ENCODE data around the gene HUNK. TPM values are rescaled to one million over a fixed set of nuclear protein-coding genes. Genes with fewer than 3 reads are reported as not detected.

HUNK gene
- total and polyA plus RNA-seq, 2 experiments from 2014 or later = 1.6 to 5.1 TPM

DNA sequence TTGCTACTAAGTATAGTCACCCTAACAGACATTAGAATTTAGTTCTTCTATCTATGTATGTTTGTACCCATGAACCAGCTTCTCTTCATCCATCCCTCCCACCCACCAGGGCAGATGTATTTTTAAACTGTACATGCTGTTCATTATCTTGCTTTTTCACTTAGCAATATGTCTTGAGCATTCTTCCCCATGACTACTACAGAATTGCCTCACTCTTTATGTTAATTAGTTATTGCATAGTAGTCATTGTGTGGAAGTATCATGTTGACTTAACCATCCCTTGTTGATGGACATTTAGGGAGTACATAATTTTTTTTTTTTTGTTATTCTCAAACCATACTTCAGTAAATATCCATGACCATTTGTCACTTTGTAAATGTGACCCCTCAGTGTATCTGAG, 9.9 kb downstream of the HUNK start:
- no peak for TF ChIP-seq EZH2 (IDR thresholded peaks at IDR 0.05; ENCODE audit: low read depth, unreplicated experiment)
- TF ChIP-seq, protein P1, sequence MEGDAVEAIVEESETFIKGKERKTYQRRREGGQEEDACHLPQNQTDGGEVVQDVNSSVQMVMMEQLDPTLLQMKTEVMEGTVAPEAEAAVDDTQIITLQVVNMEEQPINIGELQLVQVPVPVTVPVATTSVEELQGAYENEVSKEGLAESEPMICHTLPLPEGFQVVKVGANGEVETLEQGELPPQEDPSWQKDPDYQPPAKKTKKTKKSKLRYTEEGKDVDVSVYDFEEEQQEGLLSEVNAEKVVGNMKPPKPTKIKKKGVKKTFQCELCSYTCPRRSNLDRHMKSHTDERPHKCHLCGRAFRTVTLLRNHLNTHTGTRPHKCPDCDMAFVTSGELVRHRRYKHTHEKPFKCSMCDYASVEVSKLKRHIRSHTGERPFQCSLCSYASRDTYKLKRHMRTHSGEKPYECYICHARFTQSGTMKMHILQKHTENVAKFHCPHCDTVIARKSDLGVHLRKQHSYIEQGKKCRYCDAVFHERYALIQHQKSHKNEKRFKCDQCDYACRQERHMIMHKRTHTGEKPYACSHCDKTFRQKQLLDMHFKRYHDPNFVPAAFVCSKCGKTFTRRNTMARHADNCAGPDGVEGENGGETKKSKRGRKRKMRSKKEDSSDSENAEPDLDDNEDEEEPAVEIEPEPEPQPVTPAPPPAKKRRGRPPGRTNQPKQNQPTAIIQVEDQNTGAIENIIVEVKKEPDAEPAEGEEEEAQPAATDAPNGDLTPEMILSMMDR (conservative IDR thresholded peaks at IDR 0.05; ENCODE audit: low read depth in 2 of 2) = no peak
- TF ChIP-seq ZNF114 (CRISPR knock-in tag; IDR thresholded peaks at IDR 0.05) = no peak
- TF ChIP-seq NANOG (IDR thresholded peaks at IDR 0.05; ENCODE audit: borderline replicate concordance) = no peak
- TF ChIP-seq, protein P2, sequence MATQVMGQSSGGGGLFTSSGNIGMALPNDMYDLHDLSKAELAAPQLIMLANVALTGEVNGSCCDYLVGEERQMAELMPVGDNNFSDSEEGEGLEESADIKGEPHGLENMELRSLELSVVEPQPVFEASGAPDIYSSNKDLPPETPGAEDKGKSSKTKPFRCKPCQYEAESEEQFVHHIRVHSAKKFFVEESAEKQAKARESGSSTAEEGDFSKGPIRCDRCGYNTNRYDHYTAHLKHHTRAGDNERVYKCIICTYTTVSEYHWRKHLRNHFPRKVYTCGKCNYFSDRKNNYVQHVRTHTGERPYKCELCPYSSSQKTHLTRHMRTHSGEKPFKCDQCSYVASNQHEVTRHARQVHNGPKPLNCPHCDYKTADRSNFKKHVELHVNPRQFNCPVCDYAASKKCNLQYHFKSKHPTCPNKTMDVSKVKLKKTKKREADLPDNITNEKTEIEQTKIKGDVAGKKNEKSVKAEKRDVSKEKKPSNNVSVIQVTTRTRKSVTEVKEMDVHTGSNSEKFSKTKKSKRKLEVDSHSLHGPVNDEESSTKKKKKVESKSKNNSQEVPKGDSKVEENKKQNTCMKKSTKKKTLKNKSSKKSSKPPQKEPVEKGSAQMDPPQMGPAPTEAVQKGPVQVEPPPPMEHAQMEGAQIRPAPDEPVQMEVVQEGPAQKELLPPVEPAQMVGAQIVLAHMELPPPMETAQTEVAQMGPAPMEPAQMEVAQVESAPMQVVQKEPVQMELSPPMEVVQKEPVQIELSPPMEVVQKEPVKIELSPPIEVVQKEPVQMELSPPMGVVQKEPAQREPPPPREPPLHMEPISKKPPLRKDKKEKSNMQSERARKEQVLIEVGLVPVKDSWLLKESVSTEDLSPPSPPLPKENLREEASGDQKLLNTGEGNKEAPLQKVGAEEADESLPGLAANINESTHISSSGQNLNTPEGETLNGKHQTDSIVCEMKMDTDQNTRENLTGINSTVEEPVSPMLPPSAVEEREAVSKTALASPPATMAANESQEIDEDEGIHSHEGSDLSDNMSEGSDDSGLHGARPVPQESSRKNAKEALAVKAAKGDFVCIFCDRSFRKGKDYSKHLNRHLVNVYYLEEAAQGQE (IDR thresholded peaks at IDR 0.05; ENCODE audit: unreplicated experiment) = no peak
- peaks cover 57% of the 10 kb centered on the region for H3K79me2 ChIP-seq (replicated peaks; ENCODE audit: insufficient read depth)

GRCh38 chr21:31885146-31885545, 12.3 kb downstream of the HUNK start:
- peaks cover 6% of the 10 kb centered on the region for H3K4me1 ChIP-seq (ENCODE audit: insufficient read depth)
- Mint-ChIP-seq H3K27me3 (ENCODE audit: insufficient read depth, low read depth, poor library complexity) (peaks cover 3% of the 10 kb centered on the region), H3K4me3 (no peak overlapping the region), H3K36me3 (ENCODE audit: low read depth) (no peaks in the 10 kb centered on the region; the same call in 2 of the 3 replicates), H3K27ac (no peak overlapping the region), H3K4me1 (peaks cover 23% of the 10 kb centered on the region), H3K9me3 (no peaks in the 10 kb centered on the region)
- no peaks in the 10 kb centered on the region for H4K20me1 ChIP-seq (replicated peaks; ENCODE audit: insufficient read depth)
- no peaks in the 10 kb centered on the region for H3F3A ChIP-seq (replicated peaks; ENCODE audit: low read depth)
- H3K4me2 ChIP-seq = no peak overlapping the region
- no peaks in the 10 kb centered on the region for H3K27me3 ChIP-seq (ENCODE audit: insufficient read depth)
- DNase-seq (ENCODE audit: low spot score) (no peak), ATAC-seq (no peak)
- peaks cover 45% of the 10 kb centered on the region for H3K79me2 ChIP-seq (replicated peaks; ENCODE audit: insufficient read depth)
- H2AFZ ChIP-seq = no peak overlapping the region
- no peak overlapping the region for H3K4me3 ChIP-seq
- 0 out of 2 replicates have a peak, but pooled peaks cover 2% of the 10 kb centered on the region for H3K9me2 ChIP-seq (ENCODE audit: insufficient read depth)
- no peaks in the 10 kb centered on the region for H3K36me3 ChIP-seq (ENCODE audit: insufficient read depth)
- no peak overlapping the region for H3K27ac ChIP-seq (ENCODE audit: low read depth)
- TF ChIP-seq, protein P3, sequence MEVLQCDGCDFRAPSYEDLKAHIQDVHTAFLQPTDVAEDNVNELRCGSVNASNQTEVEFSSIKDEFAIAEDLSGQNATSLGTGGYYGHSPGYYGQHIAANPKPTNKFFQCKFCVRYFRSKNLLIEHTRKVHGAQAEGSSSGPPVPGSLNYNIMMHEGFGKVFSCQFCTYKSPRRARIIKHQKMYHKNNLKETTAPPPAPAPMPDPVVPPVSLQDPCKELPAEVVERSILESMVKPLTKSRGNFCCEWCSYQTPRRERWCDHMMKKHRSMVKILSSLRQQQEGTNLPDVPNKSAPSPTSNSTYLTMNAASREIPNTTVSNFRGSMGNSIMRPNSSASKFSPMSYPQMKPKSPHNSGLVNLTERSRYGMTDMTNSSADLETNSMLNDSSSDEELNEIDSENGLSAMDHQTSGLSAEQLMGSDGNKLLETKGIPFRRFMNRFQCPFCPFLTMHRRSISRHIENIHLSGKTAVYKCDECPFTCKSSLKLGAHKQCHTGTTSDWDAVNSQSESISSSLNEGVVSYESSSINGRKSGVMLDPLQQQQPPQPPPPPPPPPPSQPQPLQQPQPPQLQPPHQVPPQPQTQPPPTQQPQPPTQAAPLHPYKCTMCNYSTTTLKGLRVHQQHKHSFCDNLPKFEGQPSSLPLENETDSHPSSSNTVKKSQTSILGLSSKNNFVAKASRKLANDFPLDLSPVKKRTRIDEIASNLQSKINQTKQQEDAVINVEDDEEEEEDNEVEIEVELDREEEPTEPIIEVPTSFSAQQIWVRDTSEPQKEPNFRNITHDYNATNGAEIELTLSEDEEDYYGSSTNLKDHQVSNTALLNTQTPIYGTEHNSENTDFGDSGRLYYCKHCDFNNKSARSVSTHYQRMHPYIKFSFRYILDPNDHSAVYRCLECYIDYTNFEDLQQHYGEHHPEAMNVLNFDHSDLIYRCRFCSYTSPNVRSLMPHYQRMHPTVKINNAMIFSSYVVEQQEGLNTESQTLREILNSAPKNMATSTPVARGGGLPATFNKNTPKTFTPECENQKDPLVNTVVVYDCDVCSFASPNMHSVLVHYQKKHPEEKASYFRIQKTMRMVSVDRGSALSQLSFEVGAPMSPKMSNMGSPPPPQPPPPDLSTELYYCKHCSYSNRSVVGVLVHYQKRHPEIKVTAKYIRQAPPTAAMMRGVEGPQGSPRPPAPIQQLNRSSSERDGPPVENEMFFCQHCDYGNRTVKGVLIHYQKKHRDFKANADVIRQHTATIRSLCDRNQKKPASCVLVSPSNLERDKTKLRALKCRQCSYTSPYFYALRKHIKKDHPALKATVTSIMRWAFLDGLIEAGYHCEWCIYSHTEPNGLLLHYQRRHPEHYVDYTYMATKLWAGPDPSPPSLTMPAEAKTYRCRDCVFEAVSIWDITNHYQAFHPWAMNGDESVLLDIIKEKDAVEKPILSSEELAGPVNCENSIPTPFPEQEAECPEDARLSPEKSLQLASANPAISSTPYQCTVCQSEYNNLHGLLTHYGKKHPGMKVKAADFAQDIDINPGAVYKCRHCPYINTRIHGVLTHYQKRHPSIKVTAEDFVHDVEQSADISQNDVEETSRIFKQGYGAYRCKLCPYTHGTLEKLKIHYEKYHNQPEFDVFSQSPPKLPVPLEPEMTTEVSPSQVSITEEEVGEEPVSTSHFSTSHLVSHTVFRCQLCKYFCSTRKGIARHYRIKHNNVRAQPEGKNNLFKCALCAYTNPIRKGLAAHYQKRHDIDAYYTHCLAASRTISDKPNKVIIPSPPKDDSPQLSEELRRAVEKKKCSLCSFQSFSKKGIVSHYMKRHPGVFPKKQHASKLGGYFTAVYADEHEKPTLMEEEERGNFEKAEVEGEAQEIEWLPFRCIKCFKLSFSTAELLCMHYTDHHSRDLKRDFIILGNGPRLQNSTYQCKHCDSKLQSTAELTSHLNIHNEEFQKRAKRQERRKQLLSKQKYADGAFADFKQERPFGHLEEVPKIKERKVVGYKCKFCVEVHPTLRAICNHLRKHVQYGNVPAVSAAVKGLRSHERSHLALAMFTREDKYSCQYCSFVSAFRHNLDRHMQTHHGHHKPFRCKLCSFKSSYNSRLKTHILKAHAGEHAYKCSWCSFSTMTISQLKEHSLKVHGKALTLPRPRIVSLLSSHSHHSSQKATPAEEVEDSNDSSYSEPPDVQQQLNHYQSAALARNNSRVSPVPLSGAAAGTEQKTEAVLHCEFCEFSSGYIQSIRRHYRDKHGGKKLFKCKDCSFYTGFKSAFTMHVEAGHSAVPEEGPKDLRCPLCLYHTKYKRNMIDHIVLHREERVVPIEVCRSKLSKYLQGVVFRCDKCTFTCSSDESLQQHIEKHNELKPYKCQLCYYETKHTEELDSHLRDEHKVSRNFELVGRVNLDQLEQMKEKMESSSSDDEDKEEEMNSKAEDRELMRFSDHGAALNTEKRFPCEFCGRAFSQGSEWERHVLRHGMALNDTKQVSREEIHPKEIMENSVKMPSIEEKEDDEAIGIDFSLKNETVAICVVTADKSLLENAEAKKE (CRISPR knock-in tag; IDR thresholded peaks at IDR 0.05) = no peak

More for the DNA sequence above, 9.9 kb downstream of the HUNK start:
- Mint-ChIP-seq H3K36me3 (ENCODE audit: low read depth) (no peaks in the 10 kb centered on the region; the same call in 2 of the 3 replicates), H3K4me1 (peaks cover 8% of the 10 kb centered on the region), H3K27me3 (ENCODE audit: insufficient read depth, low read depth, poor library complexity) (peaks cover 5% of the 10 kb centered on the region), H3K9me3 (no peaks in the 10 kb centered on the region), H3K4me3 (no peak overlapping the region), H3K27ac (no peak overlapping the region)
- Histone ChIP-seq H4K20me1 (replicated peaks; ENCODE audit: insufficient read depth) (no peaks in the 10 kb centered on the region), H3K27ac (ENCODE audit: low read depth) (no peak overlapping the region), H3K27me3 (ENCODE audit: insufficient read depth) (no peaks in the 10 kb centered on the region), H3K9me2 (ENCODE audit: insufficient read depth) (0 out of 2 replicates have a peak, but pooled peaks cover 2% of the 10 kb centered on the region), H3F3A (replicated peaks; ENCODE audit: low read depth) (no peaks in the 10 kb centered on the region), H2AFZ (no peak overlapping the region), H3K36me3 (ENCODE audit: insufficient read depth) (no peaks in the 10 kb centered on the region), H3K4me1 (ENCODE audit: insufficient read depth) (peaks cover 10% of the 10 kb centered on the region), H3K4me3 (no peak overlapping the region), H3K4me2 (no peak overlapping the region)
- ATAC-seq (no peak), DNase-seq (ENCODE audit: low spot score) (no peak)
